Measurements from ENCODE around the gene VPS29. TPM values are rescaled to one million over a fixed set of nuclear protein-coding genes. Genes with fewer than 3 reads are reported as not detected.
"Not testable (repeated sequence)": the region's sequence is repeated elsewhere in the genome, so short reads cannot be mapped to it uniquely, and the experiment has no call there.

VPS29 gene
- polyA plus RNA-seq, 1 donor (not counting 4 experiments of a cell fraction or from before 2014, with no cell fraction given) = 219 TPM

DNA sequence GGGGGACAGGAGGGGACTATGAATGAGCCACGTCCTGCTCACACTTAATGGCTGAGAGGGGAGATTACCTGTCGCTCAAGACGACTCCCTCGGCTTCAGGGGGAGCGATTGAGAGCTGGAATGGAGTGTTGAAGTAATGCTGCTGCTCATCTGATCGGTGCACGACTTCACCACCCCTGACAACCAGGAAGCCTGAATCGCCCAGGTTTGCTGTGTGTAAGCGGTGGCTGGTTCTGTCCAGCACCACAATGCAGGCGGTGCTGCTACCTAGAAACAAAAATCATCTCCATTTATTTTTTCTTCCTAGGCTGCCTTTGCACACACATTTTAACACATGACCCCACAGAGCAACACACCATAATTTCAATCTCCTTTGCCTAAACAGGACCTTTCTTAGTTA, 43.9 kb upstream of the VPS29 start:
- Histone ChIP-seq H3K79me2 (ENCODE audit: control insufficient read depth, insufficient read depth, low read length) (peaks cover 37% of the 10 kb centered on the region), H3K9me3 (ENCODE audit: control insufficient read depth, low read depth, low read length) (no peaks in the 10 kb centered on the region), H3K9ac (ENCODE audit: control insufficient read depth, extremely low read depth, insufficient read depth, low read length) (peak overlapping the region; percentile 72), H3K9me1 (ENCODE audit: control insufficient read depth, extremely low read depth, insufficient read depth, low read length) (peaks cover 2% of the 10 kb centered on the region), H3K4me2 (ENCODE audit: control insufficient read depth, extremely low read depth, insufficient read depth, low read depth, low read length) (peak overlapping the region; percentile 87), H3K27me3 (ENCODE audit: control insufficient read depth, extremely low read depth, insufficient read depth, low read length) (no peaks in the 10 kb centered on the region), H3K36me3 (ENCODE audit: control insufficient read depth in 2 of 2, extremely low read depth in 1 of 2, insufficient read depth in 2 of 2, low read length in 2 of 2) (peaks cover 8 to 14% of the 10 kb centered on the region in 2 experiments), H3K27ac (ENCODE audit: control insufficient read depth, insufficient read depth, low read length) (peak overlapping the region; percentile 93), H3K4me3 (ENCODE audit: control insufficient read depth in 2 of 3, extremely low read depth in 1 of 3, insufficient read depth in 2 of 3, low read depth in 1 of 3, low read length in 3 of 3) (peak overlapping the region in 2 of 3 experiments; percentile 34 to 43), H4K20me1 (ENCODE audit: control insufficient read depth, extremely low read depth, insufficient read depth, low read length) (no peaks in the 10 kb centered on the region), H3K4me1 (ENCODE audit: control insufficient read depth, extremely low read depth, insufficient read depth, low read length) (peaks cover 56% of the 10 kb centered on the region), H2AFZ (ENCODE audit: control insufficient read depth, low read length) (no peak overlapping the region)
- dilution Hi-C loops (cut with MboI; ENCODE audit: extremely low pct_ligation_motif_present, low sequenced_read_pairs) = no loop called here
- TF ChIP-seq EZH2 (IDR thresholded peaks at IDR 0.05; ENCODE audit: low read length) = no peak
- TF ChIP-seq, protein P1, sequence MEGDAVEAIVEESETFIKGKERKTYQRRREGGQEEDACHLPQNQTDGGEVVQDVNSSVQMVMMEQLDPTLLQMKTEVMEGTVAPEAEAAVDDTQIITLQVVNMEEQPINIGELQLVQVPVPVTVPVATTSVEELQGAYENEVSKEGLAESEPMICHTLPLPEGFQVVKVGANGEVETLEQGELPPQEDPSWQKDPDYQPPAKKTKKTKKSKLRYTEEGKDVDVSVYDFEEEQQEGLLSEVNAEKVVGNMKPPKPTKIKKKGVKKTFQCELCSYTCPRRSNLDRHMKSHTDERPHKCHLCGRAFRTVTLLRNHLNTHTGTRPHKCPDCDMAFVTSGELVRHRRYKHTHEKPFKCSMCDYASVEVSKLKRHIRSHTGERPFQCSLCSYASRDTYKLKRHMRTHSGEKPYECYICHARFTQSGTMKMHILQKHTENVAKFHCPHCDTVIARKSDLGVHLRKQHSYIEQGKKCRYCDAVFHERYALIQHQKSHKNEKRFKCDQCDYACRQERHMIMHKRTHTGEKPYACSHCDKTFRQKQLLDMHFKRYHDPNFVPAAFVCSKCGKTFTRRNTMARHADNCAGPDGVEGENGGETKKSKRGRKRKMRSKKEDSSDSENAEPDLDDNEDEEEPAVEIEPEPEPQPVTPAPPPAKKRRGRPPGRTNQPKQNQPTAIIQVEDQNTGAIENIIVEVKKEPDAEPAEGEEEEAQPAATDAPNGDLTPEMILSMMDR (optimal IDR thresholded peaks at IDR 0.05 in 1 of 3, IDR thresholded peaks at IDR 0.05 in 1 of 3, conservative IDR thresholded peaks at IDR 0.05 in 1 of 3; ENCODE audit: extremely low read depth in 1 of 3, insufficient read depth in 2 of 3, low read length in 3 of 3) = no peak
- FAIRE-seq (peak; percentile 20), DNase-seq (ENCODE audit: low read depth, low spot score) (no peak)

DNA sequence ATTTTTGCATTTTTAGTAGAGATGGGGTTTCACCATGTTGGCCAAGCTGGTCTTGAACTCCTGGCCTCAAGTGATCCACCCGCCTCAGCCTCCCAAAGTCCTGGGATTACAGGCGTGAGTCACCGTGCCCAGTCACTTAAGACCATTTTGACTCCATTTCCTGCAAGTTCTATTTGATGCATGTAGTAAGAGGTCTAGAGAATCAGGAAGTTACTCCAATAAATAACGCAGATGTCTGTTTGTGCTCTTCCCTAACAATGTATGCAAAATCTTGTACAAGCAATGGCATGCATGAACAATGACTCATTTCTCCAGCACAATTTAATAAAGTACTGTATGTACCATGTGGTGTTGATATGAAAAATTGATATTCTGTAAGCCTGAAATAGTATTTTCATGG, 43.3 kb upstream of the VPS29 start:
- H3K27me3 ChIP-seq (ENCODE audit: control insufficient read depth, extremely low read depth, insufficient read depth, low read length); H3K9me1 ChIP-seq (ENCODE audit: control insufficient read depth, extremely low read depth, insufficient read depth, low read length); H3K9me3 ChIP-seq (ENCODE audit: control insufficient read depth, low read depth, low read length); H3K36me3 ChIP-seq (ENCODE audit: control insufficient read depth in 2 of 2, extremely low read depth in 1 of 2, insufficient read depth in 2 of 2, low read length in 2 of 2); H4K20me1 ChIP-seq (ENCODE audit: control insufficient read depth, extremely low read depth, insufficient read depth, low read length); H2AFZ ChIP-seq (ENCODE audit: control insufficient read depth, low read length); dilution Hi-C loops (cut with MboI; ENCODE audit: extremely low pct_ligation_motif_present, low sequenced_read_pairs): not testable (repeated sequence)
- H3K27ac ChIP-seq (ENCODE audit: control insufficient read depth, insufficient read depth, low read length) = peak overlapping the region; percentile 93
- H3K4me3 ChIP-seq (ENCODE audit: control insufficient read depth in 2 of 3, extremely low read depth in 1 of 3, insufficient read depth in 2 of 3, low read depth in 1 of 3, low read length in 3 of 3) = peak overlapping the region in 2 of 3 experiments; percentile 34 to 43
- H3K79me2 ChIP-seq (ENCODE audit: control insufficient read depth, insufficient read depth, low read length) = peaks cover 32% of the 10 kb centered on the region
- peaks cover 56% of the 10 kb centered on the region for H3K4me1 ChIP-seq (ENCODE audit: control insufficient read depth, extremely low read depth, insufficient read depth, low read length)
- H3K9ac ChIP-seq (ENCODE audit: control insufficient read depth, extremely low read depth, insufficient read depth, low read length) = peak overlapping the region; percentile 72
- FAIRE-seq (peak; percentile 77), DNase-seq (ENCODE audit: low read depth, low spot score) (peak; percentile 88)
- H3K4me2 ChIP-seq (ENCODE audit: control insufficient read depth, extremely low read depth, insufficient read depth, low read depth, low read length) = peak overlapping the region; percentile 87

DNA sequence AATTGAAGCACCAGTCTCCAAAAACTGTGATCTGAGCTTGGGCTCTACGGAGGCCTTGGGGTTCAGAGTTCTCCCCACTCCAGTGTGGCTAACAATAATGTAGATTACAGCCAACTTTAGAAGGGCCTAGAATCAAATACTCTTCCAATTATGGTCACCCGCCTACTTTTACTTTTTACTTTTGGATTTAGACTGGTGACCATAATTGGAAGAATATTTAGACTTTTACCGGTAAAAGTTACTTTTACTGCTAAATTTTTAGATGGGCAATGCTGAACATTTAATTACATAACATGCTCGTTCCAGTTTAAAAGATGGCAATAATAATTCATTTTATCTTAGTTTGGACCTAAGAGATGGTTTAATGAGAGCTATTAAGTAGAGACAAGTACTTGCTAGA, 42.1 kb upstream of the VPS29 start:
- peak overlapping the region in 2 of 3 experiments; percentile 8 to 21 for H3K4me3 ChIP-seq (ENCODE audit: control insufficient read depth in 2 of 3, extremely low read depth in 1 of 3, insufficient read depth in 2 of 3, low read depth in 1 of 3, low read length in 3 of 3)
- DNase-seq (ENCODE audit: low read depth, low spot score) (no peak), FAIRE-seq (no peak)
- peaks cover 2 to 17% of the 10 kb centered on the region in 2 experiments for H3K36me3 ChIP-seq (ENCODE audit: control insufficient read depth in 2 of 2, extremely low read depth in 1 of 2, insufficient read depth in 2 of 2, low read length in 2 of 2)
- peak overlapping the region; percentile 66 for H3K9ac ChIP-seq (ENCODE audit: control insufficient read depth, extremely low read depth, insufficient read depth, low read length)
- peaks cover 31% of the 10 kb centered on the region for H3K79me2 ChIP-seq (ENCODE audit: control insufficient read depth, insufficient read depth, low read length)
- H2AFZ ChIP-seq (ENCODE audit: control insufficient read depth, low read length) = no peak overlapping the region
- H3K27me3 ChIP-seq (ENCODE audit: control insufficient read depth, extremely low read depth, insufficient read depth, low read length) = no peaks in the 10 kb centered on the region
- TF ChIP-seq, protein P1 (optimal IDR thresholded peaks at IDR 0.05 in 1 of 3, IDR thresholded peaks at IDR 0.05 in 1 of 3, conservative IDR thresholded peaks at IDR 0.05 in 1 of 3; ENCODE audit: extremely low read depth in 1 of 3, insufficient read depth in 2 of 3, low read length in 3 of 3) = no peak
- no peak for TF ChIP-seq EZH2 (IDR thresholded peaks at IDR 0.05; ENCODE audit: low read length)
- H4K20me1 ChIP-seq (ENCODE audit: control insufficient read depth, extremely low read depth, insufficient read depth, low read length) = no peaks in the 10 kb centered on the region
- peak overlapping the region; percentile 90 for H3K27ac ChIP-seq (ENCODE audit: control insufficient read depth, insufficient read depth, low read length)
- dilution Hi-C loops (cut with MboI; ENCODE audit: extremely low pct_ligation_motif_present, low sequenced_read_pairs) = no loop called here
- peaks cover 2% of the 10 kb centered on the region for H3K9me1 ChIP-seq (ENCODE audit: control insufficient read depth, extremely low read depth, insufficient read depth, low read length)
- H3K9me3 ChIP-seq (ENCODE audit: control insufficient read depth, low read depth, low read length) = no peaks in the 10 kb centered on the region
- H3K4me1 ChIP-seq (ENCODE audit: control insufficient read depth, extremely low read depth, insufficient read depth, low read length) = peaks cover 66% of the 10 kb centered on the region
- peak overlapping the region; percentile 61 for H3K4me2 ChIP-seq (ENCODE audit: control insufficient read depth, extremely low read depth, insufficient read depth, low read depth, low read length)

All from keratinocyte (primary cell).